ENCODE results near the gene EDEM3. TPM values are rescaled to one million over a fixed set of nuclear protein-coding genes. Genes with fewer than 3 reads are reported as not detected.

Gene EDEM3
- total RNA-seq, 1 donor from 2014 or later = 24.2 TPM

- peaks cover 3% of the 10 kb centered on the region for H3K4me1 Mint-ChIP-seq (ENCODE audit: unreplicated experiment)
- no peak for DNase-seq (ENCODE audit: low spot score)
- no peak overlapping the region for H3K27ac Mint-ChIP-seq (ENCODE audit: unreplicated experiment)
- H3K9me3 Mint-ChIP-seq (ENCODE audit: unreplicated experiment) = no peaks in the 10 kb centered on the region
- TF ChIP-seq CTCF (IDR thresholded peaks at IDR 0.05; ENCODE audit: unreplicated experiment) = no peak
- no peak overlapping the region for H3K4me3 Mint-ChIP-seq (ENCODE audit: unreplicated experiment)
- peaks cover 2% of the 10 kb centered on the region for H3K27me3 Mint-ChIP-seq (ENCODE audit: unreplicated experiment)
- no peaks in the 10 kb centered on the region for H3K36me3 Mint-ChIP-seq (ENCODE audit: low read depth, unreplicated experiment)
These were observed 94.0 kb downstream of the EDEM3 start for GRCh38 chr1:184660462-184661191.

DNA sequence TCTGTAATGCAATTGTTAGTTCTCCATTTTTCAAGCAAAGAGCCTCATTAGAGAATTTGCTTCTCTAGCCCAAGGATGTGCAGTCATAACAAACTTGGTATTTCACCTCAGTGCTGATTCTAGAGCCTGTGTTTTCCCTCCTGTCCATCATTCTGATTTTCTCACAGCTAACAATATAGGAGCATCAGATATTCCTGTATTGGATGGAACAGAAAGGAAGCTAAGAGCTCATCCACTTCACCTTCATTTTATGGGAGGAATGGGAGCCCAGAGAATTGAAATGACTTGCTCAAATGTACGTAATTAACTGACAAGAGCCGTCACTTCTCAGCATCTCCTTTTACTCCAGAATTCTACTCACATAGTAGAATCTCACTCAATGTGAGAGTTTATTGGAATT lies 96.6 kb downstream of the EDEM3 start:
- Mint-ChIP-seq H3K4me3 (ENCODE audit: unreplicated experiment) (no peak overlapping the region), H3K27ac (ENCODE audit: unreplicated experiment) (no peak overlapping the region), H3K27me3 (ENCODE audit: unreplicated experiment) (peaks cover 2% of the 10 kb centered on the region), H3K9me3 (ENCODE audit: unreplicated experiment) (no peaks in the 10 kb centered on the region), H3K36me3 (ENCODE audit: low read depth, unreplicated experiment) (no peaks in the 10 kb centered on the region), H3K4me1 (ENCODE audit: unreplicated experiment) (no peaks in the 10 kb centered on the region)
- no peak for TF ChIP-seq CTCF (IDR thresholded peaks at IDR 0.05; ENCODE audit: unreplicated experiment)
- DNase-seq (ENCODE audit: low spot score) = no peak

DNA sequence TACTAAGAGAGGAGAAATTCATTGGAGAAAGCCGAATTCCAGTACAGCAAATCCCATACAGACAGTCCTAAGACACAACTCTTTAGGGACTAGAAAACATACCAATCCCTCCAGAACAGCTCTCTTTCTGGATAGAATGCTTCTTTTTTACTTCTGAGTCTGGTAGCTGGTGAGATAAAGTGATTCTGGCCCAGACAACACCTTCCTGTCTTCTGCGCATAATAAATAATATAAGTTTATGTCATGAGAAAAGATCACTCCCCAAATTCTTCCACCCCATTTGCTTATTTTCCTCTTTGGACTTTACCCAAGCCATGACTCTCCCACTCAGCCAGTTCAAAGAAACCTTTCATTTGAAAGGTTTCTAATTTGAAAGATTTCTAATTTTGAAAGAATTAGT lies 98.4 kb downstream of the EDEM3 start:
- no peak for TF ChIP-seq CTCF (IDR thresholded peaks at IDR 0.05; ENCODE audit: unreplicated experiment)
- Mint-ChIP-seq H3K4me3 (ENCODE audit: unreplicated experiment) (no peak overlapping the region), H3K27me3 (ENCODE audit: unreplicated experiment) (peaks cover 6% of the 10 kb centered on the region), H3K36me3 (ENCODE audit: low read depth, unreplicated experiment) (no peaks in the 10 kb centered on the region), H3K9me3 (ENCODE audit: unreplicated experiment) (no peaks in the 10 kb centered on the region), H3K4me1 (ENCODE audit: unreplicated experiment) (no peaks in the 10 kb centered on the region), H3K27ac (ENCODE audit: unreplicated experiment) (no peak overlapping the region)
- no peak for DNase-seq (ENCODE audit: low spot score)

DNA sequence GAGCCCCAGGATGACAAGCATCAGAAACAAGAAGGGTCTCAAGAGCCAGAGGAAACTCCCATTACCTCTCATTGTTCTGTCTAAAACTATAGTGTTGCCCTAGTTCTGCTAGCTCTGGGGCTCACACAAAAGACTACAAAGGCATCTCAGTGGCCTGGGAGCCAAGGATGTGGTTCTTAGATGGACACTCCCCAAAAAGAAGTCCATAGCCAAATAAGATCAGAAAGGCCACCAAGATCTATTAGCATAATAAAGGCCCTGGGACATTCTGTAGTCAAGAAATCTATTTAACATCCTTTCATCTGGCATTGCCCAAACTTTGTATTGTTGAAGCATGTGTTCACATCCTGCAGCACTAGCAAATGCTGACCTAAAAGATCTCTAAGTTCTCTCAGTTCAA lies 99.5 kb downstream of the EDEM3 start:
- no peak for TF ChIP-seq CTCF (IDR thresholded peaks at IDR 0.05; ENCODE audit: unreplicated experiment)
- no peaks in the 10 kb centered on the region for H3K4me1 Mint-ChIP-seq (ENCODE audit: unreplicated experiment)
- no peaks in the 10 kb centered on the region for H3K36me3 Mint-ChIP-seq (ENCODE audit: low read depth, unreplicated experiment)
- H3K4me3 Mint-ChIP-seq (ENCODE audit: unreplicated experiment) = no peak overlapping the region
- H3K27me3 Mint-ChIP-seq (ENCODE audit: unreplicated experiment) = peaks cover 5% of the 10 kb centered on the region
- no peak for DNase-seq (ENCODE audit: low spot score)
- H3K27ac Mint-ChIP-seq (ENCODE audit: unreplicated experiment) = no peak overlapping the region
- no peaks in the 10 kb centered on the region for H3K9me3 Mint-ChIP-seq (ENCODE audit: unreplicated experiment)

DNA sequence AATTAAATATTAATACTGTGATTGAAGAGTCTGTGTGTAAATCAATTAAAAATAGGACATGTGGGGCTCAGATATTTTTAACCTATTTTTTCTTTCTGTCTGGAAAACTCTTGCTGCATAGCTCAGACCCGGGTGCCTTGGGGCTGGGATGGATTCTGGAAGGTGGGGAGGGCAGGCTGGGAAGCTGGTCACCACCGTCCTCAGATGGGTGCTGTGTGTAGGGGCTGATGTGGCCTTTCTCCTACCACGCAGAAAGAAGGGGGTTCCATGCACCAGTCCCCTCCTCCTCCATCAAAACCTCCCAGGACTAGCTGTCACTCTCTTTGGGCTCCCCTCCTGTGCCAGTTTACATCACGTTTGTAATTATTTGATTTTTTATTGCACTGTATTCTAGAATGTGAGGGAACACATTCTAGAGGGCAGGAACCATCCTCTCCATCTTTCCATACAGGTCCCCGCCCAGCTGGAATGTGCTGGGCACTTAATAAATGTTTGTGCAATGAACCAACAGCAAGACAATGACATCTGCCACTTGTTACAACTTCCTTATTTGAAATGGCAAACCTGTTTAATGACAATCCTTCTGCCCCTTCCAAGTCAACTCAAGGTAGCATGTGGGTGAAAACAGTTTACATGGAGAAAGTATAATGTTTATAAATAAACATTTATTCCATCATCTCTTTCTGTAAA lies 104.3 kb downstream of the EDEM3 start:
- H3K27ac Mint-ChIP-seq (ENCODE audit: unreplicated experiment) = no peak overlapping the region
- DNase-seq (ENCODE audit: low spot score) = no peak
- no peak for TF ChIP-seq CTCF (IDR thresholded peaks at IDR 0.05; ENCODE audit: unreplicated experiment)

More for the DNA sequence above, 104.3 kb downstream of the EDEM3 start:
- no peaks in the 10 kb centered on the region for H3K9me3 Mint-ChIP-seq (ENCODE audit: unreplicated experiment)
- H3K36me3 Mint-ChIP-seq (ENCODE audit: low read depth, unreplicated experiment) = no peaks in the 10 kb centered on the region
- H3K4me3 Mint-ChIP-seq (ENCODE audit: unreplicated experiment) = no peak overlapping the region
- no peaks in the 10 kb centered on the region for H3K4me1 Mint-ChIP-seq (ENCODE audit: unreplicated experiment)
- peaks cover 4% of the 10 kb centered on the region for H3K27me3 Mint-ChIP-seq (ENCODE audit: unreplicated experiment)

All from endothelial cell (in vitro differentiated cells).